Raji (cell line): ENCODE results near the gene ACSM2A.
"Not testable (repeated sequence)": the region's sequence is repeated elsewhere in the genome, so short reads cannot be mapped to it uniquely, and the experiment has no call there.

Experiments used
- POLR2A ChIP-seq: IDR thresholded peaks from 2 replicates; pipeline ENCODE4 v1.6.1; 2011; ENCODE audit warnings: low read depth, low read length, control low read depth; ENCODE audit not compliant: insufficient read depth

ACSM2A gene, protein sequence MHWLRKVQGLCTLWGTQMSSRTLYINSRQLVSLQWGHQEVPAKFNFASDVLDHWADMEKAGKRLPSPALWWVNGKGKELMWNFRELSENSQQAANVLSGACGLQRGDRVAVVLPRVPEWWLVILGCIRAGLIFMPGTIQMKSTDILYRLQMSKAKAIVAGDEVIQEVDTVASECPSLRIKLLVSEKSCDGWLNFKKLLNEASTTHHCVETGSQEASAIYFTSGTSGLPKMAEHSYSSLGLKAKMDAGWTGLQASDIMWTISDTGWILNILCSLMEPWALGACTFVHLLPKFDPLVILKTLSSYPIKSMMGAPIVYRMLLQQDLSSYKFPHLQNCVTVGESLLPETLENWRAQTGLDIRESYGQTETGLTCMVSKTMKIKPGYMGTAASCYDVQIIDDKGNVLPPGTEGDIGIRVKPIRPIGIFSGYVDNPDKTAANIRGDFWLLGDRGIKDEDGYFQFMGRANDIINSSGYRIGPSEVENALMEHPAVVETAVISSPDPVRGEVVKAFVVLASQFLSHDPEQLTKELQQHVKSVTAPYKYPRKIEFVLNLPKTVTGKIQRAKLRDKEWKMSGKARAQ

DNA sequence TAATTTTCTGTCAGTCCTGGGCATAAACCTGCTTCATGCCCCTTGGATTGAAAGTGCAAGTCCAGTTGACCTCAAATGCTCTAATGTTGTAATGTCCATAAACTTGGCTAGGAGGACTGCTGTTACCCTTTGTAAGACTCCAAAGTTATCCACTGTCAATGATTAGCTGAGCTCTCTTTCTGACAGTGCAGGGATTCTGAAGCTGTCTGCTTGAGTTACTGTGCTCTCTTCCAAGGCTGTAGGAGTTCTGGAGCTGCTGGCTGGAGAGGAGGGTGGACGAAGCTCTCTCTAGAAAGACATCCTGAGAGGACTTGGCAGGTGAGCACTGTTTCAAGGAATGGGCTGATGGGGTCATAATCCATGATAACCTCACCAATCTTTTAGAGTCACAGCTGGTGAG, at the start of gene ACSM2A:
TSS of gene ACSM2A (plus strand) at position 158 of the 400 bp plus-strand sequence. CDS start 8,594 bp downstream, outside the sequence.
- TF ChIP-seq POLR2A, result not testable (repeated sequence)

- no peak for TF ChIP-seq POLR2A
Measured at GRCh38 chr16:20402651-20403050, 48.7 kb upstream of the ACSM2A start.

GRCh38 chr16:20404637-20405036, 46.7 kb upstream of the ACSM2A start, which contains the start of gene PDILT:
Gene PDILT, minus strand, starts transcription at chr16:20404737. Its CDS starts 5,437 bp downstream, at chr16:20399300.
- TF ChIP-seq POLR2A, result no peak

DNA sequence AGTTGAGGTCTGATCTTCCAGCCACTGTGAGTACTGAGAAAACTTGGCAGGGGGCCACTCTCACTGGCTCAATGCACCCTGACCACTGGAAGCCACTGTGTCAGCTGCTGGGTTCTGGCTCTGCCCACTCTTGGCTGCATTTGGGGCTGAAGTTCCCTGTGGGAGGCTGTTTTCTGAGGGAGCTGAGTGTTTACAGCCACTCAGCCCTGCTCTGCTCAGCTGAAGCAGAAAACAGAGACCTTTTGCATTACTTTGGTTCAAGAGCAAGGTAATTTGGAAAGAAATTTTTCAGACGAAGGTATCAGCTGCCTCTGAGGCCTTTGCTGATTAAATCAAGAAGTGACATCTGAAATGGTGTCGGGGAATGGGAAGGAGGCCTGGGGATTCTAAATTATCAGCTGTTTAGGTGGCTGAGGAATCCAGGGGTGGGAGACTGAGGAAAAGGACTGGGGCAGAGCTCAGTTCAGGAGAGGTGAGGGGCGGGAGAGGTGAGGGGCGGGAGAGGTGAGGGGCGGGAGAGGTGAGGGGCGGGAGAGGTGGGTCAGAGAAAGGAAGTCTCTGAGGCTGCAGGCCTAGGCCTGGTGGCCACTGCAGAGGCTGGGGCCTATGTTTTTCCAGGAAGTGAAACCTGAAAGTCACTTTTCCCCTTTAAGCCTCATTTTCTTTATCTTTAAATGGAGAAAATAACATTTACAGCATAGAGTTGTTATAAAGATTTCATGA, 41.8 kb upstream of the ACSM2A start, which contains the start of gene ACSM5:
TSS of gene ACSM5 (plus strand) at position 137 of the 723 bp plus-strand sequence. CDS start 1,951 bp downstream, outside the sequence.
- no peak for TF ChIP-seq POLR2A

- TF ChIP-seq POLR2A, result no peak
Measured at GRCh38 chr16:20410121-20410723, 41.1 kb upstream of the ACSM2A start.

DNA sequence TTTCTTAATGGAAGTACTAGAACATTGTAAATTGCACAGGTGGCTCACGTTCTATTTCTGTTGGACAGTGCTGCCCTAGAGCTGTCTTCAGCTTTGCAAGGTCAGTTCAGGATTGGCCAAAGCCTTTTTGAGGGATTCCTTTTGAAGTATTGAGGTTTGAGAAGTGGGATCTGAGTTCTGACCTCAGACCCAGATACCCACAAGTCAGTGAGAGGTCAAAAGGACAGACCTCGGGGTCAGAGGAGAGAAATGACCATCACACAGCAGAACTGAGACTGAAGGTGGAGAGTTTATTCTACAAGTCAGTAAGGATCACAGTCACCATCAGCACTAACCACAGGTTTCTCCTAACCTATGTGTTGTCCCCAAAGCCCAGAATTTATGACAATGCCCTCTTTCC, 40.3 kb upstream of the ACSM2A start:
- no peak for TF ChIP-seq POLR2A

GRCh38 chr16:20415541-20415940, 35.8 kb upstream of the ACSM2A start:
- no peak for TF ChIP-seq POLR2A

DNA sequence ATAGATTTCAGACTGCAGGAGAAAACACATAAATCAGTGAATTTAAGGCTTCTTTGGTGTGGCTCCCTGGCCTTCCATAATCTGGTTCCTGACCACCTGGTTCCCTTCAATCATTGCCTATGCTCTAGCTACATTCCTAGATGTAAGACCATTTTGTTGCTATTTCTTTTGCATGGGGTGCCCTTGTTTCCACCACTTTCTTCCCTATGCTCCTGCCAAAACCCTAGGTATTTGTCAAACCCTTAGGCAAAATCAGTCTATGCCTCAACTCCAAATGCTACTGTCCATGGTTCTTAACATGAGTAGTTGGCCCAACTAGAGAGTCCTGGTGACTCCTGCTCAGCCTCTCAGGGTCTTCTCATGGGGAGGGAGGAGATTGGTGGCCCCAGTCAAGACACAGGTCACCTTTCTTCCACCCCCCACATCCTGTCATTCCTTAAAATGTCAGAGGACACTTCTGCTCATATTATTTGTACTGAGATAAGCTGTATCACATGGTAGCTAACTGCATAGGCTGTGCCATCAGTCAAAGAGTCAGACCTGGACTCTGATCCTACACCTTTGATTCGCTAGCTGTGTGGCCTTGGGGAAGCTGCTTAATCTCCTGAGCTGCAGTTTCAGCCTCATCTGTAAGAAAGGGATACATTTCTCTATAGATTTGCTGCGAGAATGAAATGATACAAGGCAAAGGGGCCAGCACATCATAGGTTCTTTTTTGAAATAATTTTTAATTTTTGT, 27.0 kb upstream of the ACSM2A start:
- TF ChIP-seq POLR2A, result no peak

DNA sequence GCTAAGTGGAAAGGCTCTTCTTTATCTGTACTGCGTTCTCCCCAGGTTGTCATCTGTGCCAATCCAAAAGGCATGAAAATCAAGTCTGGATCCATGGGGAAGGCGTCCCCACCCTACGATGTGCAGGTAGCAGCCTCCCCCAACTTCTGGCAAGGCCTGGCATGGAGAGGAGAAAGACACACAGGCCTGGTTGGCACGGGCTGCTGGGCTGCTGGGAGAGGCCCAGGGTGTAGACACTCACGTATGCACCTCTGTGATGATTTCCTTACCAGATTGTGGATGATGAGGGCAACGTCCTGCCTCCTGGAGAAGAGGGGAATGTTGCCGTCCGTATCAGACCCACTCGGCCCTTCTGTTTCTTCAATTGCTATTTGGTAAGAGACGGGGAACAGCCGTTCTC, 20.4 kb upstream of the ACSM2A start:
- TF ChIP-seq POLR2A, result no peak

DNA sequence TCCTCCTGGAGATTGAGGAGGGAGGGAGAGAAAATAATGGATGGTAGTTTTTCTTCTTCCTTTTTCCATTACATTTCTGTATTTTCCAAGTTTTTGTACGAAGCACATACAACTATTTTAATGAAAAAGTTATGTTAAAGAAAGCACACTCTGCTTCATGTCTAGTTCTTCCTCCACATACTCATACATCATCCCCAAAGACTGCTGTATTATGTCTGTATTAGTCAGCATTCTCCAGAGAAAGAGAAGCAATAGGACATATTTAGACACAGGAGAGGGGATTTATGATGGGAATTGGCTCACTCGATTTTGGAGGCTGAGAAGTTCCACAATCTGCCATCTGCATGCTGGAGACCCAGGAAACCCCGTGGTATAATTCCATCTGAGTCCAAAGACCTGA, 10.1 kb upstream of the ACSM2A start:
- TF ChIP-seq POLR2A, result no peak

- no peak for TF ChIP-seq POLR2A
Measured at GRCh38 chr16:20484726-20485125, 33.4 kb downstream of the ACSM2A start.

GRCh38 chr16:20485408-20485807, 34.1 kb downstream of the ACSM2A start:
- no peak for TF ChIP-seq POLR2A

- no peak for TF ChIP-seq POLR2A
Measured at GRCh38 chr16:20504418-20504817, 53.1 kb downstream of the ACSM2A start.

GRCh38 chr16:20507280-20507679, 56.0 kb downstream of the ACSM2A start:
- no peak for TF ChIP-seq POLR2A

GRCh38 chr16:20510323-20510722, 59.0 kb downstream of the ACSM2A start:
- no peak for TF ChIP-seq POLR2A

DNA sequence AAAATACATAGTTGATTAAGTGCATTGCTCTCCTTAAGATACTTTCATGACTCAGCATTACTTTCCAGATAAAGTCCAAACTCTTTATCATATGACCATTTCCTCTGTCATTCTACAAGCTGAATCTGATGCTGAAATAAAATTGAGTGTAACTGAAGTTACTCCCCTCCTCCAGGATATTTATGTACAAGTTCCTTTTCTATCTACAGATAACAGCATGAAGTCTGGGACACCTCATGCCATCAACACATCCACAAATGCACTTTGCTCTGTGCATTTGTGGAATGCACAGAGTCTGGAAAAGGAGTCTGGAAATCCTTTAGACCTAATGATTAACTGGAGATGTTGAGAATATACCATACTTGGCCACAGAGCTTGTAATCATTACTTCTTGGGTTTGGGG, 64.4 kb downstream of the ACSM2A start:
- TF ChIP-seq POLR2A, result no peak
